GM20431 (cell line): ENCODE measurements around the gene CTNNA3.

Source experiments
- in situ Hi-C: fragments of 300-500 bp; cut with MseI, MboI; formaldehyde crosslinking; loops from one replicate; pipeline ENCODE4 v1.15.0; 2020; ENCODE audit warnings: low sequenced_read_pairs; ENCODE audit not compliant: unreplicated experiment

Gene CTNNA3

DNA sequence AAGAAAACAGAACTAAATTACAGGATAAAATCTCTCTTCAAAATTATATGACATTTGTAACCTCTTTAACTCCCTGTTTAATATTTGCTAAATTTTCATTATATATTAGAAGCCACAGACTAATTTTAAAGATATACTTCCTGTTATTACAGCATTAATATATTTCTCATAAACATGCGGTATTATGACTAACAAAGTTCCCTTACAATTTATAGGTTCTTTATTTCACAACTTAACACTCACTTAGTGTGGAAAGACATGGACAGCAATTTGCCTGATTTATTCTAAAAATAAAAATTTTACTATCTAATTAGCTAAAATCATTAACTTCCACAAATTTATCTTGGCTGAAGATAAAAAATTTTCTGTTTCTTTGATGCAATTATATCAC lies 29.0 kb downstream of the CTNNA3 start:
- in situ Hi-C loops, result no loop called here

DNA sequence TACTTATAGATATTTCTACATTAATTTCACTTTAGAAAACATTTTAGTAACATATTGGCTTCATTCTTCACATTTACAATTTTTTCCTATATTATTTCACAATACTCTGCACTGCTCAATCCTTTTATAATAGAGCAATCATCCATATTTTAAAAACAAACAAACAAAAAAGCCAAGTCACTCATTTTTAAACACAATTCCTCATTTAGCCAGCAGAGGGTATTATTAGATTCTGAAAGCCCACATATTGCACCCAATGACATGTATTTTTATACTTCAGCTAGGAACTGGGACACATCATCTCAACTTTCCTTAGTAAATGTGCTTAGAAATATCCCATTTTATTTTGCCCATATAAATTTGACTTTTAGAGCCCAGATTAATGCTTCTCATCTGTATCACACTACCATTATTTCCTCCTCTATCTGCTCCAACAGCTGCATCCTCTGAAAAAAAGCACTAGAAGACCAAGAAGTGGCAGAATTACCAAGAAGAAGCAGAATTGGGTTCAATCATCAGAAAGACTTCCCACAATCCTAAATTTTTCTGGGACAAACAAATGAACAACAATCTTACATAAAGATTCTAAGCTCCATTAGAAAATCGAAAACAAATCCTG lies 29.5 kb downstream of the CTNNA3 start:
- in situ Hi-C loops, result no loop called here

DNA sequence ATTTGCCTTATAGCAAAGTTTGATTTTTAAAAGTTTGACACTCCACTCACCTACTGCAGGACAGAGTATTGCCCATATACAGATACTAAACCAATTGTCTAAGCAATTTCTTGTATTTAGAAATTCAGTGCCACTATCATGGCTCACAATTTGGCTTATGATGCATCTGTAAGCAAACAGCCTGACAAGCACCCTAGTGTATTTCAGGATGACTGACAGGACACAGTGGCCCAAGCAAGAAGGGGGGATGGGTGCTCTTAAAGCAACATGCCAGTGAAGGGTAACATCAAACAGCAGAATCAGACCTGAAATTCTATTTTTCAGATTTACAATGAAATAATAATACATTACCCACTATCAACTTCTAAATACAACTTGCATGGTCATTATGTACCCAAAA lies 30.5 kb downstream of the CTNNA3 start:
- in situ Hi-C loops, result no loop called here

DNA sequence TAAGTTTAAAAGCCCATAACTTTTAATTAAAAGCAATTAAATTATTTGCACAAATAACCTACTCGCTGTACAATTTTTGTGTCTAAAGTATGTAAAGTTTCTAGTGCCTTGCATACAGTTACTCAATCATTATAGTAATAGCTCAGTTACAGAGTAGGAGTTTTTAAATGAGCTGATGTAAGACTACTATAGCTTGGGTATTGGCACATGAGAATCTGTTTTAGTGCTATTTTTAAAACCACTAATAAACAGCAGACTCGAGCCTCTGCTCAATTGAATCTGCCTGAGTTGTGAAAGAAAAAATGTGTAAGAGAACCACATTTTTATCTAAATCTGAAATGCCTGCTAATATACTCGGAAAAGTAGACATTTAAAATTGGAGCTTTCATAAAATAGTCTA lies 31.1 kb downstream of the CTNNA3 start:
- in situ Hi-C loops, result no loop called here

DNA sequence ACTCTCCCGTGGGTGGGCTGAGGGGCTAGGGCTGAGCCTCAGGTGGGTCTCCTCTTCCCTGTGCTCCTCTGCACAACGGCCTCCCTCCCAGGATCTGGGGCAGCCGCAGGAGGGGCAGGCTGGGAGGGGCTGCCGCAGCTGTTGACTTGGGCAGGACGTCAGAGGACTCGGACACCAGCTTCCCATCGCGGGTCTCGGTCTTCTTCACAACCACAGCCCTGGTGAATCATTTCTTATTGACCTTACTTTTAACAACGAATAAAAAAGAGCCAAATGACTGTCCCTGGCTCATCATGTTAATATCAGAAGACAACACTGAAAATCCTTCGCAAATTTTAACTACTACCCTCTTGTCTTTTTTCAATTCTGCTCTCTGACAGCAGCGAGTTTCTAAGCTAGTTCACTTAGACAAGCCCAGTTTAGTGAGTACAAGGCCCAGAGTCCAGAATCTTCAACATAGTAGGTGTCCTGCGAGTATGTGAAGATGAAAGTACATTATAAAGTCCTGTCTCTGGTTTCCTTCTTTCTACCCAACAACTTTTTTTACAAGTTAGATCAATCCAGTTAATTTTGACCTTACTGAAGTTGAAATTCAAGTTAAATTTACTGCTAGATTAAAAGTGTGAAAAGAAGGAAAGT lies 32.4 kb downstream of the CTNNA3 start:
- in situ Hi-C loops, result no loop called here

DNA sequence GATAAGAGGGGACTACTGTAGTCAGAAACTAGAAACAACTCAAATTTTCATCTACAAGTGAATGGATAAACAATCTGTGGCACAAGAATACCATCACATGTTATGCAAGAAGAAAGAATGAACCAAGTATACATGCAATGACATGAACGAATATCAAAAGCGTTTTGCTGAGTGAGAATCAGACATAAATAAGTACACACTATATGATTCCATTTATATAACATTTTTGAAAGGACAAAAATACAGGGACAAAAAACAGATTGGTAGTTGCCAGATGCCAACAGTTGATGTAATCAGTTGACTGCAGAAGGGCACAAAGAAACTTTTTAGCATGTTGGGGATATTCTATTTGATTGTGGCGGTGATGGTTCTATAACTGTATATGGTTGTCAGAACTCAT lies 33.6 kb downstream of the CTNNA3 start:
- in situ Hi-C loops, result no loop called here

DNA sequence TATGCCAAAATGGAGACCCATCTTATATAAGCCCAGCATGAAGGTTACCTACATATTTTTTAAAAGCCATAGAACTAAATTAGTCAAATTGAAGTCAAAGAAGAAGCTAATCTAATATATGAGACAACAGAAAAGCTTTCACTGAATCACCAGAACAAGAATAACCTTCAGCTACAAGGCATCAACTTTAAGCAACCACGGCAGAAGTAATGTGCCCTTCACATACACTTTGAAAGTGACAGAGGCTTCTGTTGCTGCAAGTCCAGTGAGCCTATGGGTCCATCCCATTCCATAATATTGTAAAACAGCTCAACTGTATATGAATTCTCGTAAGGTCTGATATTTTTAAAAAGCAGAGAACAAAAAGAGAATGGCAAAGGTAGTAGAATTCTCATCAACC lies 36.5 kb downstream of the CTNNA3 start:
- in situ Hi-C loops, result no loop called here

DNA sequence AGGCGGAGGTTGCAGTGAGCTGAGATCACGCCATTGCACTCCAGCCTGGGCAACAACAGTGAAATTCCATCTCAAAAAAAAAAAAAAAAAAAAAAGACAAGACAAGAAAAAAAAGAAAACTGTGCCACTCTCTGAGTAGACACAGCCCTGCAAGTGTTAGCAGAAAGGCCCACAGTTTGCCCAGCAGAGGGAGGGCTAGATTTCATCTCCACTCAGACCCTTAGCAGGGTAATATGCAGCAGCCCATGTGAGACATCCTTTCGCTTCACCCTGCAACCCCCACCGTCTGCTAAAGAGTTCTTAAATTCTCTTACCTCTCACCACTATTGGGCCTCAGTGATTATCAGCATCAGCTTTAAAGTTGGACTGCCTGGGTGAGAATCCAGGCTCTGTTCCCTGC lies 38.2 kb downstream of the CTNNA3 start:
- in situ Hi-C loops, result no loop called here

DNA sequence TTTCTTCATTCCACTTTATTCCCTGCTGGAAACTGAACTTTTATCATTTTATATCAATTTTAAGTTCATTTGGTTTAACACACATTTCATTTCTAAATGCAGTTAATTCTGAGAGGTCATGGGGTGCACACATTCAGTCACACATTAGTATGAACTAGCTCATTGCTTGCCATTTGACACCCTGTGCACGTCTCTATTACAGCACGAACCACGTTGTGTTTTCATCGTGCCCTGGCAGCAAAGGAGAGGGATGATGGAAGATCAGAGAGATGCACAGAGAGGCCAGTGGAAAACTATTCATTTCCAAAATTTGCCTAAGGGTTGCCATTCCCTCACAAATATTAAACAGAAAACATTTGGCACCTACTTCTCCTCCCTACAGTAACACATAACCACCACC lies 45.4 kb downstream of the CTNNA3 start:
- in situ Hi-C loops, result no loop called here

DNA sequence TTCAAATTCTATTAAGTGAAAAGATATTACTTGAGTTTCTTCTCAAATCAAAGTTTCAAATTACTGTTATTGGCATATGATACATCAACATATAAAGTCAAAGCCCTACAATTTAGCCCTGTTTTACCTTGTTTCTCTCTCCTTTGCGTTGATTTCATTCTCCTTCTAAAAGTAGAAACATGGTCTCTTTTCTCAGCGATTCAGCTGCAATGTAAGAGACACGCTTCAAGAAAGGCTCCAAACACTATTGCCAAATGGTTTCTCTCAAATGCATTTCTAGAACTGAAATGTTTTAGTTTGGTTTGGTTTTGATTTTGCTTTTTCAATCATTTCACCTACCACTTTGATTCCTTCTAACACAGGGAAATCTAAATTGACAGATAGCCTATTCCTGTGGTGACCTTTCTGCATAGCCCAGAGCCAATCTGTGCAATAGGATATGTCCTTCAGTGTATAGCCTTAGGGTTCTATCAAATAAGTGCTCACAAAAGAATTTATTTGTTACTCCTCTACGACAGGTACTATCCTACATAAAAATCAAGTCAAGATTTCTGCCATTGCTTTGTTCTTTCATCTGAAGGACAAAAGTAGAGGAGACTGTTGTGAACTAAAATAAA lies 47.3 kb downstream of the CTNNA3 start:
- in situ Hi-C loops, result no loop called here

DNA sequence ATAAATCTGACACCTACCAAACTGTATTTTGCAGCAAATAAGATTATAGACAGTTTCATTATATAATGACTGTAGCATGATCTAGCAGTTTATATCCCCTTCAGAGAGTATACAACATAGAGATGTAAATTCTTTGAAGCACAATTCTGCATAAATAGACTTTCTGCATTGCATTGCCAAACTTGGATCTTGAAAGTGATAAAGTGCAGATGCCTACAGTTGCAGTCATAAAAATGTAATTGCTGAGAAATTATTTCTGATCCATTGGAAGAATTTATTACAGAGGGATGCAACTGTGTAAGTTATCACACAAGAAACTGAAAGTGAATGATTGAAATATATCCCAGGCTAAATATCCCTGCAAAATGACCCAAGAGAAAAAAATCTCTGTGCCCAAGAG lies 65.1 kb downstream of the CTNNA3 start:
- in situ Hi-C loops, result no loop called here

DNA sequence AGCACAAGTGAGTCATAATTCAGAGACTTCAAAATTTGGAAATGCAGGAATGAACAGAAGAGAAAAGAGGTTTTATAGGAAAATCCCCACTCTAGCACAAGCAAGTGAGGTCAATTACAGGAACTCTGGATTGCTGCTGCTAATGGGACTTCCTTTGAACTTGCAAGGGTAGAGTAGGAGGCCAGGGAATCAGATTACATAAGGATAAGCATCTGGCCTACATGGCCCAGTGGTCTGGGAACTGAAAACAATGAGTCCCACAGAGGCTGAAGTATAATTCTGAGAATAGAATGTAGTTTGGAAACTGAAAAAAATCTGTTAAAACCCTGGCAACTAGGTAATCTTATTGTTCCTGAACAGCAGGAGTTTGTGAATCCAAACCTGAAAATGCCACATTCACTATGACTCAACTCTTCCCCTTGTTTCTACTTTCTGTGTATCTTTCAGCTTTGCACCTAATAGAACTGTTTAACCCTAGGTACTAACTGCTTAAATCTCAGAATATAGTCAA lies 66.5 kb downstream of the CTNNA3 start:
- in situ Hi-C loops, result no loop called here

DNA sequence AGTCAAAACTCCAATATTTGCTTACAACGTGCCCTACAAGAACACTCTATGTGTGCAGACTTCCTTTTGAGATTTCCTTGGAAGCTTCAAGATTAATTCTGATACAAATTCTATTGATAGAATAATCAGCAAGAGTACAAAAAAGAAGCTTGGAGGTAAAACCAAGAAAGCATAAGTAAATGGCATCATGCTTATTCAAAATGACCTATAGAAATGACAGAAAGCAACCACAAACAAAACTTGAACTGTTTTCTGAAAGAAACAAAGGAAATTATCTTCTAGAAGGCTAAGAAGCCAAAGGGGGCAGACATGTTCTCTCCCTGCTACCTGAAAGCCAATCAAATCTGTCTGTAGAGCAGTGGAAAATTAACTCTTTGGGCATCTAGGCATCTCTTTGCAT lies 73.0 kb downstream of the CTNNA3 start:
- in situ Hi-C loops, result no loop called here

DNA sequence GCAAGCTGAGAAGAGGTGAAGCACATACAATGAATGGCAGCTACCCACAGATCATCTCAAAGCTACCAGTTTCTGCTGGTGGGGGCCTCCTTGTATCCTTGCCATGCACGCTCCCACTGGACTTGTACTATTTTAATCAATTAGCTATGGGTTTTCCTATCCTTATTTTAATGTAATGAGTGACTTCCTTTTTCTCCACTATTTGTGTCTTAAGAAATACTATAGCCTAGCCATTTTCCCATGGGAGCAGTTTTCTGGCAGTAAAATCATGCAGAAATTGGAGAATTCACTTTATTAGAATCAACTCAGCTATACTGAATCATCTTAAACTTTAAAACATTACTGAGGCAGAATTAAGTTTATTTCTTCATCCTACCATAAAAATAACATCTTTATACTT lies 73.5 kb downstream of the CTNNA3 start:
- in situ Hi-C loops, result no loop called here

DNA sequence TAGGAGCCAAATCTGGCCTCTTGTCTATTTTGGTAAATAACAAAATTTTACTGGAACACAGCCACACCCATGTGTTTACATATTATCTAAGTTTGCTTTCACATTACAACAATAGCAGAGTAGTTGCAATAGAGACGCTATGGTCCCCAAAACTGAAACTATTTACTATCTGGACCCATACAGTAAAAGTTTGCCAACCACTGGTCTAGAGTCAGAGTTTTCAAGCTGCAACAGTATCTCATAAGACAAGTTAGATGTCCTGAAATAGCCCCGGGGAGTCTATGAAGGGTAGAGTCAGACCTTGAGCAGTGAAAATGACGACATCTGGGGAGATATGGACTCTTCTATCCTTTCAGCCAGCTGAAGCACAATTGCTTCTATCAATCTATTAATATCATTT lies 74.2 kb downstream of the CTNNA3 start:
- in situ Hi-C loops, result no loop called here

DNA sequence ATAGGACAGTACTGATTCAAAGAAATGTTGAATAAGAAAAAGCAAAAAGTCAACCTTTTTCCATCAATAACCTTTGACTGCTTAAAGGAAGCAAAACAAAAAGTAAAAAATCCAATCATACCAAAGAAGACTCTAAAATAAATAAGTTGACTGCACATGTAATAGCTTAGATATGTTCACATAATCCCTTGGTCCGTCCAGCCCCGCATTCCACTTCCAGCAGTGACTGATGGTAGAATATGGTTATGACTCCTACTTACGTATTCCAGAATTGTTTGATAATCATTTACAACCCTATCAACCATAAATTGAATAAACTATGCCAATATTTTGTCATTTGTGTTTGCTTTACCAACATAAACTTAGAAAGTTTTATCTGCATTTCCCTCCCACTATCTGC lies 77.9 kb downstream of the CTNNA3 start:
- in situ Hi-C loops, result no loop called here

DNA sequence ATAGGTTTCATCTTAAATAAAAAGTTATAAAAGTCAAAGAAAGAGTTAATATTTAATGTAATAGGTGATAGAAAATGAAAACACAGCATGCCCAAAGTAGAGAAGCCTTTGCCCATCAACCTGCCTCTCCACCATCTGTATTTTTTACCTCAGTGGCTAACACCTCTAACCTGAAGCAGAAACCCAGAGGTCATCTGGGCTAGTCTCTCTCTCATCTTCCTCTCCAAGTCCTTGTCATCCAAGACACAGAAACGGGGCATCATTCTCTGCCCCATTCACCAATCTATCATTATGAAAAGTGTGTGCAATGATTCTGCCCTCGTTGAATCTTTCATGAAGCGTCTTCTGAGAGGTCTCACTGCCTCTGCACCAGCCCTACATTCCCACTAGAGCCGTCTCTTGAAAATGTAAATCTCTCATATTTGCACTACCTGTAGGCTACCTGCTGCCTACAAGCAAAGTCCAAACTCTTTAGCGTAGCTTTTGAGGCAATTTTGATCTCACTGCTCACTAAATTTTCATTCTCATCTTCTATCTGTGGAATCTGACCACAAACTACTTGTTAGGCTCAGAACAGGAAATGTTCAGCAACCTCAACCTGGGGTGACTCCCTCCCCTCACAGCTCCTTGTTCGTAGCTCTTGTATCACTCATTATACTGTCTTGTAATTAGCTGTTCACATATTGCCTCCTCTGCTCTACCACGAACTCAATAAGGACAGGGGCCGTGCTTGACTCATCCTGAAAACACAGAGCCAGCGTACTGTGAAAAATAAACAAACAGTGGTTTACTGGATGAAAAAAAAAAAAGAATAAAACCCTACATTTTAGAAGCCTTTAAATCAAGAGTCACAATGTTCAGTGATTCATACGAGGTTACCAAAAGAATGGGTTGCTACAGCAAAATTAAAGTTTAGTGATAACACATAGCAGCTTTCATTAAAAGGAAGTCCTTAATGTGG lies 83.1 kb downstream of the CTNNA3 start:
- in situ Hi-C loops, result no loop called here

DNA sequence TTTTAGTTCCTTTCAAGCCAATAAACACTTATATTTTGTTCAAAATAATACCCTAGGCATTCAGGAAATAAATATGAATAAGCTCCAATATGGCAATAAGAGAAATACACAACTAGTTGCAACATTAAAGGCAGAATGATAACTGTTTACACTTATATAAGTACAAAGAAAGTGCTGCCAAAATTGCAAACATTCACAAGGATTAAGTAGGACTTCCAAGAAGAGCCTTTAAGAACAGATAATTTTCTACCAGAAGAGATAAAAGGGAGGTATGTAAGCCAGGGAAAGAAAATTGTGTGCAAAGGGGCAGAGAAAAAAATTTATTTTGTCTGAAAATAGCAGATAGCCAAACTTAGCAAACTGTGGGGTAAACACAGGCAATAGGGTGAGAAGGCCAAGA lies 83.8 kb downstream of the CTNNA3 start:
- in situ Hi-C loops, result no loop called here

DNA sequence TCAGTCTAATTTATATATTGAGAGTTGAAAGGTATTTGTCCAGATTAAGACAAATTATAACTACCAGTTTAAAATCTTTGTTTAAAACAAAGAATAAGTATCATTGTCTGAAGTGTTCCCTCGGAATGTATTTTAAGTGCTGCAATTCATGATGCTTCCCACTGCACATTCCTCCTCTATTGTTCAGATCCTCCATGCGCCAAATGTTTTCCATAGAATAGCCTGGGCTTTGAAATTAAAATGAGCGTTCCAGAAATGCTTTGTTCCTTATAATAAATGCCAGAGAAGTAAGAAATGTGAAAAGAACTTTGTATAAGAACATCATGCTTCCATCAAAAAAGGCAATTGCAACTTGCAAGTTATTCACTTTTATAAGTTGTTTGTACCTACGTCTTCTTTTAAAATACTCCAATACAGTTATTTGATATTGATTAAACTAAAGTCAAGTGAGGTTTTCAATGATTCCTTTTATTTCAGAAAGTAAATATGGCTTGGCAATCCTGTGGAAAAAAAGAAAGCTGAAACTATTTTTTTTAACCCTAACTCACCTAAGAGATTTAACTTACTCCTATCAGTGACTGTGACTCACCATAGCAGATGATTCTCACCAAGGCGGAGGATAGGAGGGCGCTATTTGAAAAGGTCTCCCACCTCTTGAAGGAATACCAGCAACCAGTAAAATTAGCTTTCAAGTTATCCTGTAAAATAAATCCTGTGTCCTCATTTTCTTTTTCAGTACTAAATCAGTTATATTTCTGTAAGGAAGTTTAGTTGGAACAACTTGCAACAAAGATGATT lies 85.8 kb downstream of the CTNNA3 start:
- in situ Hi-C loops, result no loop called here

DNA sequence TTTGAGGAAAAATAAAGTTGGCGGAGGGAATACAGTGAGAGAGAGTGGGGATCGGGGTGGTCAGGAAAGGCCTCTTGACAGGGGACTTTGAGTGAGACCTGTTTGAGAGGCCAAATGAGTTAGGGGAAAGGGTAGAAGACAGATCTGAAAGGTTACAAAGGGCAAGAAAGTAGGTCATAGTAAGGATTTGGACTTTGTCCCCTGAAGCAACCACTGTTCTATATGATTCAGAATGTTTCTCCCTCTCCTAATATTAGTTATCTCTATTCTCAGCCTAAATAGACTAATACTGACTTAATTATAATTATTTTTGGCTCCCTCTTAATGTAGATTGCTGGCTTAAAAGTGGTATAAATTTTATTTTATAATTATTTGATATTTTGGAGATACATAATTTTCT lies 88.0 kb downstream of the CTNNA3 start:
- in situ Hi-C loops, result no loop called here
